AG09309 (cell line): Measurements from ENCODE around the gene CYP17A1.

Source experiments
- DNase-seq: peaks from one replicate; pipeline ENCODE4 v3.0.0-alpha.2; 2010; ENCODE audit warnings: low read depth
- H3K4me3 ChIP-seq: 2 replicates; pipeline ENCODE4 v1.5.1; 2011; ENCODE audit warnings: mild to moderate bottlenecking, low read depth, low read length, moderate library complexity; ENCODE audit not compliant: control insufficient read depth
- CTCF ChIP-seq: IDR thresholded peaks from 2 replicates; pipeline ENCODE4 v1.5.1; 2011; ENCODE audit warnings: mild to moderate bottlenecking, low read depth, low read length, inconsistent platforms; ENCODE audit not compliant: insufficient read depth, control insufficient read depth; ENCODE audit errors: missing control alignments

Gene CYP17A1

GRCh38 chr10:102791754-102792395 lies 45.3 kb downstream of the CYP17A1 start:
- H3K4me3 ChIP-seq: no peak overlapping the region
- DNase-seq: no peak
- no peak for TF ChIP-seq CTCF

- no peak for TF ChIP-seq CTCF
- H3K4me3 ChIP-seq: no peak overlapping the region
Observed at GRCh38 chr10:102785818-102786217, 51.4 kb downstream of the CYP17A1 start.

GRCh38 chr10:102783568-102783967 lies 53.6 kb downstream of the CYP17A1 start:
- no peak overlapping the region for H3K4me3 ChIP-seq
- no peak for DNase-seq
- no peak for TF ChIP-seq CTCF

More at GRCh38 chr10:102785818-102786217, 51.4 kb downstream of the CYP17A1 start:
- no peak for DNase-seq

GRCh38 chr10:102782673-102783551 lies 54.3 kb downstream of the CYP17A1 start:
- DNase-seq: peak; percentile 90
- H3K4me3 ChIP-seq: peak overlapping the region; percentile 3
- TF ChIP-seq CTCF: no peak

GRCh38 chr10:102781921-102782557 lies 55.2 kb downstream of the CYP17A1 start:
- no peak for DNase-seq
- no peak for TF ChIP-seq CTCF
- no peak overlapping the region for H3K4me3 ChIP-seq

DNA sequence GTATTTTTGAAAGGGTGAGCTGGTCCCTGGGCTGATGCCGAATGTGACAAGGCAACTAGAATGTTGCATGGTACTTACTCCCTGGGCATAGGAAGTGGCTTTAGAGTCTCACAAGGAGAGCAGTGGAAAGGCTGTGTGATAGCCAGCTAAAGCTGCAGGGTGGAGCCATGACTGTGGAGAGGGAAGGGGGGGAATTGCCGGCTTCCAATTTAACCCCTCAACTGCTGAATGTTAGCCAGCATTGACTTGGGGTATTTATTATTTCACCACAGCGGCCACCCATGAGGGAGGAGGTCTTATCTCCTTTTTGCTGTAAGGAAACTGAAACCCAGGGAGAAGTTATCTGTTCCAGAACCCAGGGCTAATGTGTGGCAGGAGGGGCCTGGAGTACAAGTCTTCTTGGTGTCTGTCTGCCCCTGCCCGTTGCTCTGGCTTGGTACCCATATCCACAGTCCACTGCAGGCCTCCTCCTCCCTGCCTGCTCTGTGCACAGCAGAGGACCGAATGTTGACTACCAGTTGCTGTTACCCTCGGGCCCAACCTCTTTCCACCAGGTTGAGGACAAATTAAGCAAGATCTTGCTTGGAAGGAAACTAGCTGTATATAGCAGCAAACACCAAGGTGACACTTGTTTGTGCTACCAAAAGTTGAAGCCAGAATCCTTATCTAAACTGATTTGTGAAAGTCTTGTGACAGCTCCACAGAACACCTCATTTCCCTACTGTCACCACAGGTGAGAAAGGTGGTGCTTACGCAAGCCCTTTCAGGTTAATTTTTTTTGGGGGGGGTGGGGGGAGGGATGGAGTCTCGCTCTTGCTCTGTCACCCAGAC lies 55.9 kb downstream of the CYP17A1 start:
- no peak overlapping the region for H3K4me3 ChIP-seq
- DNase-seq: no peak
- TF ChIP-seq CTCF: no peak
